Esophagus squamous epithelium (tissue), 4 donors: ENCODE data around the gene IRF2BPL.

Experiments
- POLR2A ChIP-seq, 4 donors: fragments of 450-650 bp; IDR thresholded peaks; one replicate each; pipeline ENCODE4 v1.6.1; 2017; ENCODE audit warnings: antibody characterized with exemption in 4 of 4, mild to moderate bottlenecking in 4 of 4, moderate library complexity in 3 of 4
- TF ChIP-seq, protein P1 (sequence below), 6 experiments: fragments of 450-650 bp in 4 of 6; fragments of 200-600 bp in 2 of 6; sonication (generic) in 2 of 6; IDR thresholded peaks; one replicate each; pipeline ENCODE4 v1.5.1; 2016 to 2019; ENCODE audit warnings: antibody characterized with exemption in 6 of 6, mild to moderate bottlenecking in 4 of 6, moderate library complexity in 4 of 6

DNA sequence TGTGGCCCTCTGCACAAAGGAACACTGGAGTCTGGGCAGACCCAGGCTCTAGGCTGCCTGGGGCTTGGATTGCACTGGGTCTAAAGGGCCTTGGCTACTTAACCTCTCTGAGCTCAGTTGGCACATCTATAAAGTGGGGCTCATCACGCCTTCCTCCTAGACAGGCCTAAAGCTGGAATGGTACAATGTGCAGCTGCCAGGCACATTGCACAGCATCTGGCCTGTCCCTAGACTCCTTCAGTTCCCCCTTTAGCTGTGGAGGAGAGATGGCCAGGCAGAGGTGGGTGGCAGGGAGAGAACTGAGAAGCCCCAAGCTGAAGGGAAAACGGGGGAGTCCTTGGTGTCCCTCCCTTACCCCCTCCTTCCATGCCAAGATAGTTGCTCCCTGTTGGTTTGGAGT, 10.8 kb downstream of the IRF2BPL start:
- TF ChIP-seq, protein P1, sequence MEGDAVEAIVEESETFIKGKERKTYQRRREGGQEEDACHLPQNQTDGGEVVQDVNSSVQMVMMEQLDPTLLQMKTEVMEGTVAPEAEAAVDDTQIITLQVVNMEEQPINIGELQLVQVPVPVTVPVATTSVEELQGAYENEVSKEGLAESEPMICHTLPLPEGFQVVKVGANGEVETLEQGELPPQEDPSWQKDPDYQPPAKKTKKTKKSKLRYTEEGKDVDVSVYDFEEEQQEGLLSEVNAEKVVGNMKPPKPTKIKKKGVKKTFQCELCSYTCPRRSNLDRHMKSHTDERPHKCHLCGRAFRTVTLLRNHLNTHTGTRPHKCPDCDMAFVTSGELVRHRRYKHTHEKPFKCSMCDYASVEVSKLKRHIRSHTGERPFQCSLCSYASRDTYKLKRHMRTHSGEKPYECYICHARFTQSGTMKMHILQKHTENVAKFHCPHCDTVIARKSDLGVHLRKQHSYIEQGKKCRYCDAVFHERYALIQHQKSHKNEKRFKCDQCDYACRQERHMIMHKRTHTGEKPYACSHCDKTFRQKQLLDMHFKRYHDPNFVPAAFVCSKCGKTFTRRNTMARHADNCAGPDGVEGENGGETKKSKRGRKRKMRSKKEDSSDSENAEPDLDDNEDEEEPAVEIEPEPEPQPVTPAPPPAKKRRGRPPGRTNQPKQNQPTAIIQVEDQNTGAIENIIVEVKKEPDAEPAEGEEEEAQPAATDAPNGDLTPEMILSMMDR (IDR thresholded peaks at IDR 0.05) = no peak
- no peak for TF ChIP-seq POLR2A (IDR thresholded peaks at IDR 0.05)
